ENCODE results near the gene TIAM1. TPM values are rescaled to one million over a fixed set of nuclear protein-coding genes. Genes with fewer than 3 reads are reported as not detected.

TIAM1 gene
- total RNA-seq, 4 donors from 2014 or later, result 85.1 to 114 (median 99.6) TPM

DNA sequence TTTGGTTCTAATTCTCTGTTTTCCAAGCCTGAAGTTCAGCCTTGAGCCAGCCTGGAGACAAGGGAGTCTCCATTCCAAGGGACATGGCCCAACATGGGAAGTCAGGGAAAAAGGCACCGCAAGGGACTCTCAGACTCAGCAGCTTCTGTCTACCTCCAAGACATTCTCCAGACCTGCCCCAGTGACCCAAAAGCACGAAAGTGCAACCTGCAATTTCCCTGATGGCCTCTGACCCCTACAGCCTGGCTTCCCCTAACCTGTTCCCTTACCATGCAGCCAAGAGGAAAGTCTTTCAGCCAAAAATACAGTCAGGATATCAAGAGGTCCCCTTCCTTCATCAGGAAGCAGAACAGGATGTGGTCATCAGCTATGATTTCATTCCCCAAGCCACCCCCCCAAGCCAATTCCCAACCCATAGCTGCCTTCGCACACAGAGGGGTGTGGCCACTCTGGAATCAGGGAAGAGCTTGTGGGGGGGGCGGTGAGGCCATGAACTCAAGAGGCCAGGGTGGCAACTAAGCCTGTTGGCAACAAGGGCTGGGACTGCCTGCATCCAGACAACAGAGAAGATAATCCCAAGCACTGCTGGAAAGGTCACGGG is 59.2 kb downstream of the TIAM1 start:
- WGBS, 2 donors, result 83 to 94% methylated on average over 5 of the region's 5 CpGs
- H3K4me3 ChIP-seq (ENCODE audit: low read depth, poor library complexity, severe bottlenecking), result no peak overlapping the region
- intact Hi-C loops (cut with DNase I; ENCODE audit: low total_unique reads), result no loop called here
- no peak for DNase-seq (ENCODE audit: low spot score in 2 of 2)
- TF ChIP-seq POLR2A (IDR thresholded peaks at IDR 0.05), result no peak
- TF ChIP-seq, protein P1, sequence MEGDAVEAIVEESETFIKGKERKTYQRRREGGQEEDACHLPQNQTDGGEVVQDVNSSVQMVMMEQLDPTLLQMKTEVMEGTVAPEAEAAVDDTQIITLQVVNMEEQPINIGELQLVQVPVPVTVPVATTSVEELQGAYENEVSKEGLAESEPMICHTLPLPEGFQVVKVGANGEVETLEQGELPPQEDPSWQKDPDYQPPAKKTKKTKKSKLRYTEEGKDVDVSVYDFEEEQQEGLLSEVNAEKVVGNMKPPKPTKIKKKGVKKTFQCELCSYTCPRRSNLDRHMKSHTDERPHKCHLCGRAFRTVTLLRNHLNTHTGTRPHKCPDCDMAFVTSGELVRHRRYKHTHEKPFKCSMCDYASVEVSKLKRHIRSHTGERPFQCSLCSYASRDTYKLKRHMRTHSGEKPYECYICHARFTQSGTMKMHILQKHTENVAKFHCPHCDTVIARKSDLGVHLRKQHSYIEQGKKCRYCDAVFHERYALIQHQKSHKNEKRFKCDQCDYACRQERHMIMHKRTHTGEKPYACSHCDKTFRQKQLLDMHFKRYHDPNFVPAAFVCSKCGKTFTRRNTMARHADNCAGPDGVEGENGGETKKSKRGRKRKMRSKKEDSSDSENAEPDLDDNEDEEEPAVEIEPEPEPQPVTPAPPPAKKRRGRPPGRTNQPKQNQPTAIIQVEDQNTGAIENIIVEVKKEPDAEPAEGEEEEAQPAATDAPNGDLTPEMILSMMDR (IDR thresholded peaks at IDR 0.05), result no peak

- intact Hi-C loops (cut with DNase I; ENCODE audit: low total_unique reads), result no loop called here
- H3K4me3 ChIP-seq (ENCODE audit: low read depth, poor library complexity, severe bottlenecking), result no peak overlapping the region
- TF ChIP-seq, protein P1 (IDR thresholded peaks at IDR 0.05), result no peak
- TF ChIP-seq POLR2A (IDR thresholded peaks at IDR 0.05), result no peak
- no peak for DNase-seq (ENCODE audit: low spot score in 2 of 2)
- 59 to 66% methylated on average over 3 of the region's 3 CpGs for WGBS, 2 donors
These were observed 61.0 kb downstream of the TIAM1 start for GRCh38 chr21:31283025-31283424.

GRCh38 chr21:31282095-31282709 is 61.9 kb downstream of the TIAM1 start:
- WGBS, 2 donors, result 48 to 54% methylated on average over 9 of the region's 9 CpGs
- DNase-seq (ENCODE audit: low spot score in 2 of 2), result no peak
- TF ChIP-seq, protein P1 (IDR thresholded peaks at IDR 0.05), result no peak
- TF ChIP-seq POLR2A (IDR thresholded peaks at IDR 0.05), result no peak
- intact Hi-C loops (cut with DNase I; ENCODE audit: low total_unique reads), result no loop called here
- H3K4me3 ChIP-seq (ENCODE audit: low read depth, poor library complexity, severe bottlenecking), result no peak overlapping the region

GRCh38 chr21:31281561-31281960 is 62.5 kb downstream of the TIAM1 start:
- WGBS, 2 donors, result 92 to 97% methylated on average over 1 of the region's 1 CpG
- TF ChIP-seq POLR2A (IDR thresholded peaks at IDR 0.05), result no peak
- H3K4me3 ChIP-seq (ENCODE audit: low read depth, poor library complexity, severe bottlenecking), result no peak overlapping the region
- DNase-seq (ENCODE audit: low spot score in 2 of 2), result no peak
- intact Hi-C loops (cut with DNase I; ENCODE audit: low total_unique reads), result no loop called here

GRCh38 chr21:31279986-31280385 is 64.1 kb downstream of the TIAM1 start:
- no peak for DNase-seq (ENCODE audit: low spot score in 2 of 2)
- intact Hi-C loops (cut with DNase I; ENCODE audit: low total_unique reads), result no loop called here
- TF ChIP-seq, protein P1 (IDR thresholded peaks at IDR 0.05), result no peak
- no peak for TF ChIP-seq POLR2A (IDR thresholded peaks at IDR 0.05)
- WGBS, 2 donors, result 87 to 88% methylated on average over 9 of the region's 9 CpGs
- no peak overlapping the region for H3K4me3 ChIP-seq (ENCODE audit: low read depth, poor library complexity, severe bottlenecking)

DNA sequence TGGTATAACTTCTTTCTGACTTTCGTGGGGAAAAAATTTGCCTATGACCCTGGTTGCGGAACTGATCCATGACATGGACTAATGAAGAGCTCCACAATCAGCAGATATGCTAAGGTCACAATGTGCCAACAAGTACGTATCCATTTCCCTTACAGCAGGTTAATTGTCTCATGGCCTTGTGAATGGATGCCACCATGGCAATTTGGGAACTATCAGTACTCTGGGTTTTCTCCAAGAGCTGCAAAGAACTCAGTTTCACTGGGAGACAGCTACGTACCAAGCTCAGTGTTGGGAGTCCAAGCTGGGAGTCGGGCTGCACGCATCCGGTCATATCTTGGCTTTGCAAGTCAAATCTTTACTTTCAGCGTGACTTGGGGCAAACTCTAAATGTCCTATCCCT is 64.8 kb downstream of the TIAM1 start:
- H3K4me3 ChIP-seq (ENCODE audit: low read depth, poor library complexity, severe bottlenecking), result no peak overlapping the region
- WGBS, 2 donors, result 97 to 98% methylated on average over 8 of the region's 8 CpGs
- intact Hi-C loops (cut with DNase I; ENCODE audit: low total_unique reads), result no loop called here
- DNase-seq (ENCODE audit: low spot score in 2 of 2), result no peak
- no peak for TF ChIP-seq POLR2A (IDR thresholded peaks at IDR 0.05)
- TF ChIP-seq, protein P1 (IDR thresholded peaks at IDR 0.05), result no peak

All from lower leg skin (tissue), 4 donors.